ENCODE results near the gene FERD3L.
A peak's percentile ranks its signal among the peaks of the same experiment; 100 is the strongest.
"Not testable (repeated sequence)": the region's sequence is repeated elsewhere in the genome, so short reads cannot be mapped to it uniquely, and the experiment has no call there.

Gene FERD3L

DNA sequence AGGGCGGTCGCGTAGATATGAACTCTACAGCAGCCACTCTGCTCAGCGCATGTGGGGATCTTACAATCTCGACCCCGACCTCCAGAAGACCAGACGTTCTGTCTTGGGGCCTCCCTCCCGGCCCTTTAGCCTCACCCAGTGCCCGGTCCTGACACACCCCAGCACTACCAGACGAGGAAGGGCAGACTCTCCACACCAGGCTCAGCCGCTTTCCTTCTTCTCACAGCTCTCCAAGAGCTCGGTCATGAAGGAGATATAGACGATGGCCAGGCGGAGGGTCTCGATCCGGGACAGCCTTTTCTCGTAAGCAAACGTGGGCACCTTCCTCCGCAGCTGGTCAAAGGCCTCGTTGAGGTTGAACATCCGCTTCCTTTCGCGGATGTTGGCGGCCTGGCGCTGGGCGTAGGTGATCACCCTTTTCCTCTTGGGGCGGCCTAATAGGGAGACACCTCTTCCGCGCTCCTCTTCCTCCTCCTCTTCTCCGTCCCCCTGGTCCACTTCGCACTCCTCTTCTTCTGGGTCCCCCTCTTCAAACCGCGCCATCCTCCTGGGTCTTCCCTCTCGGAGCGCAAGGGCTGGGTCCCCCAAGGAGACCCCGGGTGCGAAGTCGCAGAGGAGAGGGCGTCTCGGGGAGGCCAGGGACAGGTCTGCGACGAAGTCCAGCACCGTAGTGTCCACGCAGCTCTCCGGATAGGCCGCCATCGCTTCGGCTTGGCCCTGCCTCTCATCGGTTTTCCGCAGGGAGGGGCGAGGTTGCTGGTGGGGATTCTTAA lies at the start of gene FERD3L:
Gene FERD3L (minus strand): TSS at position 761 of the 773 bp plus-strand sequence. CDS start 59 bp downstream, at position 702.
- DNase-seq = no peak

GRCh38 chr7:19194417-19194816 lies 49.2 kb upstream of the FERD3L start:
- not testable (repeated sequence) for DNase-seq

GRCh38 chr7:19181634-19182033 lies 36.4 kb upstream of the FERD3L start:
- DNase-seq = no peak

DNA sequence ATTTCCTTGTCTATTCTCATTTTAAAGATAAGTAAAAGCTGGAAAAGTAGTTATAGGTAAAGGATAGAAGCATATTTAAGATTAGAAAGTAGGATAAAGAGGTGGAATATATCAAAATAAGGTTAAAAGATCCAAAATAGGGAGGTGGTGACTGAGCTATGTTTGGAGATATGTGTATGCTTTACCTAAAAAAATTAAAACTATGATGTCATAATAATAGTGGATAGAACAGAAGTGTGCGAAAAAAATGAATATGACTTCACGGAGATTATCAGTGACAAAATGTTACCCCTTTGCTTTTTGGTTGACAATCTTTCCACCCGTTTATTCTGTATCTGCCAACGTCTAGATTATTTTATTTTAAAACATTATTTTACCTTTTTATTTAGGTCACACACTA lies 33.4 kb upstream of the FERD3L start:
- DNase-seq = no peak

GRCh38 chr7:19177269-19177668 lies 32.0 kb upstream of the FERD3L start:
- no peak for DNase-seq

DNA sequence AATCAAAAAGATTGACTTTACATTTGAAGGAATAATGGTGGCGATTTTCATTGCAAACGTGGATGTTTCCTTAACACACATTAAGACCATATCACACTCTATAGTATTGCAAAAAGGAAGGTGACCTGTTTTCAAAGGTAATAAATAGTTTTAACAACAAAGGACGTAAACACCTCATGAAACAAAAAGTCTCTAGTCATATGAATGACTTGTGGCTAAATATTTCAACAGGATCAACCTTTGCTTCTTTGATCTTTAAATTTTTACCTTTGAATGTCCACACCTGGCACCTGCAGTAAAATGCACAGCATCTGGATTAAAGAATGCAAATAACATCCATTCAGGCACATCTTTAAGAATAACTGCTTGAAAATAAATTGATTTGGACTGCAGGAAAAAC lies 30.0 kb upstream of the FERD3L start:
- DNase-seq = no peak

GRCh38 chr7:19161671-19162070 lies 16.4 kb upstream of the FERD3L start:
- DNase-seq = peak; percentile 75

GRCh38 chr7:19146699-19147098 lies 1.5 kb upstream of the FERD3L start:
- DNase-seq = peak; percentile 48

- DNase-seq = no peak
Measured at GRCh38 chr7:19145434-19146115, 354 bp upstream of the FERD3L start.

GRCh38 chr7:19143881-19144574 lies 1.2 kb downstream of the FERD3L start:
- no peak for DNase-seq

GRCh38 chr7:19139706-19140327 lies 5.4 kb downstream of the FERD3L start:
- DNase-seq = no peak

DNA sequence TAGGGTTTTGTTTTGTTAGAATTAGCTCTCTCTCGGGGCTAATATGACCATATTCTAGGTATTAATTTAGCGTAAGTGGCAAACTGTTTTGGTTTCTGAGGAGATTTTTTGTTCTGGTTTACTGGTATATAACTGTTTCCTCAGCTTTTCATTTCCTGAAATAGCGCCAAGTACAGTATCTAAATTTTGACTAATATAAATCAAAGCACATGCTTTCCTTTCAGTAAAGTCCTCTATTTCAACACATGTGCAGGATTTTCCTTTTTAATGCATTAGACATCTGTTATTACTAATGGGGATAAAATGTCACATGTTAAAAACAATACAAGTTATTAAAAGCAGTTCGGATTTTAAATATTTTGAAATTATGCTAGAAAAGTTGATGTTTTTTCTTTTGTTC lies 11.3 kb downstream of the FERD3L start:
- DNase-seq = no peak

GRCh38 chr7:19133390-19133789 lies 11.8 kb downstream of the FERD3L start:
- no peak for DNase-seq

DNA sequence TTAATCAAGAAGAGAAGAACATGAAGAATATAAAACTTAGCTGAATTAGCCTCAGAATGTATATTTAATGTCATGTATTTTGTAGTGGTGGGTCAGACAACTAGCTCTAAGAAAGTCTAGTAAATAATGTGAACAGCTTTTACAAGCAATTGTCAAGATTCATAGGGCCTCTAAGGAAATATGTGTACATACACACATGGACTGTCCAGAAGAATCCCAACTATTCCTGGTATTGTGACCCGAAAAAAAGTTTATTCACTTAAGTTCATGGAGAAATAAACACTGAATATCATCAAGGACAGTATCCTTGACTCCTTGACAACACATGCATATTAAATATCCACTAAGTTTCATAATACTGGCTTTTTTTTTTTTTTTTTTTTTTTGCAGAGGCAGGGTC lies 16.4 kb downstream of the FERD3L start:
- DNase-seq = no peak

DNA sequence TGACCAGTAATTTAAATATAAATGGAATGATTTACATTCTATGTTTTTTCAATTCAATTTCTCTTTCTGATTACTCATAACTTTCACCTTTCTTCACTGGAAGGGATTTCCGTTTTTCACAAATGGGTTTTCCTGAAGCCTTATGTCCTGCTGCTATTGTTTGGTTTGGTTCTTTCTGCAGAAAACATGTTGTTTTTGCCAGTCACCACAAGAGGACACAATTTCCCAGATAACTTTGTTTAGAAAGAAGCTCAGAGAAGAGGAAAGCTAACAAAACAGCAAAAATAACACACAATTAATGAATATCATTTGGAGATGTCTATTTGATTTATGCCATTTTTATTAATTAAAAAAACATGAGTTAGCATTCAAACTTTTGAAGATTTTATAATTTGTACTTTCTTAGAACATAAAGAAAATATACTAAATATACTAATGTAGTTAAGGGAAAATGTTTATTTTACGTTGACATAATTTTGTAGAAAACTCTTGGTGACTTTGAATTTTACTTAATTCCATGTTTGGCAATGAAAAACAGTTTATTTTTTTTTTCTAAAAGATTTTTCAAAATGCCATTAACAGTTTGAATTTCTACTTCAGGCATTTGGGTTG lies 23.1 kb downstream of the FERD3L start:
- DNase-seq = peak; percentile 46

GRCh38 chr7:19119870-19120486 lies 25.2 kb downstream of the FERD3L start:
- DNase-seq = no peak

- no peak for DNase-seq
Measured at GRCh38 chr7:19119372-19119771, 25.8 kb downstream of the FERD3L start.

DNA sequence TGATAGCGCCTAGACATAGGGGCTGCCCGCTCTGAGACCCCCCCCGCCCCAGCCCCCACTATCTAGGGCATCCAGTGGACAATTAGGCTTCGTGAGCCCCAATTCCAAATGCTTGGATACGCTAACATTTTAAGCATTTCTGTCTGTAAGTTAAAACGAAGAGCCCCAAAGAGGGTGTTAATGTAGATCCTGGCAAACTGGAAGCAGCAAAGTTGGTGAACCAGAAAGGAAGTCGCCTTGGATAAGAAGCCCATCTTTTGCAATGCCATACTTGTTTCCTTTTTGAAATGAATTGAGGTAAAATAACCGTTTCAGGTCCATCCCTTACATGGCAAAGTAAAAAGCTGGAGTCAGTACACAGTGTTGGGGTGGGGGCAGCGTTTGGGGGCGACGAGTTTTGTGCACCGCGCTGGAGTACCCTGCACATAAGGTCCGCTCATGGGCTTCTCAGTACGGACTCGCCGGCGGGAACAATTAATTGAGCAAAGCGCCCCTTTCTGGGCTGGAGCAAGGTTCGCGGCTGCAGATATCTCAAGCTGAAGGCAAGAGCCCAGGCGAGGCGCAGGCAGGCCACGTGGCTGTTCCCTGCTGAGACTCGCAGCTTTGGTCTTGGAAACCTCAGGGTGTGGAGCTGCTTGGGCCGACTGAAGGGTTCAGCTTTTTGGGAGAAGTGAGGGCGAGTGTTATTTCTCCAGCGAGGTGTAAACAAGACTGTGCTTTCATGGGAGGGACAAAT lies 26.4 kb downstream of the FERD3L start:
- DNase-seq = no peak

GRCh38 chr7:19117870-19118608 lies 27.2 kb downstream of the FERD3L start:
- DNase-seq = no peak

DNA sequence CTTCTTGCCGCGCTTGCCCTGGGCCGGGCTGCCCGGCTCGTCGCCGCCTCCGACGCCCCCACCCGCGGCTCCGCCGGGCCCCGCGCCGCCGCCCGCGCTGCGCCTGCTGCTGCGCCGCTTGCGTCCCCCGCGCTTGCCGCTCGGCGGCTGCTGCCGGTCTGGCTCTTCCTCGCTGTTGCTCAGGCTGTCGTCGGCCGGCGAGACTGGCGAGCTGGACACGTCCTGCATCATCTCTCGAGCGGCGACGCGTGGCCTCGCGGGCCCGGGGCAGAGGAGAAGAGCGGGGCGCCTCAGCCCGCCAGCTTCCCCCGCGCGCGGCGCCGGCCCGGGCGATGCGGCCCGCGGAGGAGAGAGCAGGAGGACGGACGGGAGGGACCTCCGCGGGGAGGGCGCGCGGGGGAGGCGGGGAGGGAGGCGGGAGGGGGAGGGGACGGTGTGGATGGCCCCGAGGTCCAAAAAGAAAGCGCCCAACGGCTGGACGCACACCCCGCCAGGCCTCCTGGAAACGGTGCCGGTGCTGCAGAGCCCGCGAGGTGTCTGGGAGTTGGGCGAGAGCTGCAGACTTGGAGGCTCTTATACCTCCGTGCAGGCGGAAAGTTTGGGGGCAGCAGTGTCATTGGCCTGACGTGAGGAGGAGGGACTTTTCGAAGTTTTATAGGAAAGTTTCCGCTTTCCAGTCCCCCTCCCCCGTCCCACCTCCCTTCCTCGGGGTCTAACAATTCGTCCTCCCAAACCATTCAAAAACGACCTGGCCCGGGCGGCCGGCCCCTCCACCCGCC lies 27.9 kb downstream of the FERD3L start, which contains the start of gene TWIST1:
Gene TWIST1 (minus strand): TSS at position 546 of the 779 bp plus-strand sequence. CDS start 315 bp downstream, at position 231.
- DNase-seq = peak; percentile 75
